GM18526 (cell line): ENCODE results near the gene NCKAP5L.
A peak's percentile ranks its signal among the peaks of the same experiment; 100 is the strongest.

ENCODE experiments used
- POLR2A ChIP-seq: IDR thresholded peaks from 3 replicates; pipeline ENCODE4 v1.6.1; 2011; ENCODE audit not compliant: insufficient read length; ENCODE audit errors: extremely low read depth

The NCKAP5L gene

GRCh38 chr12:49868449-49868848, 40.2 kb upstream of the NCKAP5L start:
- TF ChIP-seq POLR2A, result no peak

- no peak for TF ChIP-seq POLR2A
Measured at GRCh38 chr12:49867570-49868341, 39.5 kb upstream of the NCKAP5L start.

- TF ChIP-seq POLR2A, result no peak
Measured at GRCh38 chr12:49866859-49867569, 38.8 kb upstream of the NCKAP5L start.

GRCh38 chr12:49865782-49866135, 37.5 kb upstream of the NCKAP5L start:
- TF ChIP-seq POLR2A, result no peak

GRCh38 chr12:49865109-49865781, 37.0 kb upstream of the NCKAP5L start:
- no peak for TF ChIP-seq POLR2A

- TF ChIP-seq POLR2A, result no peak
Measured at GRCh38 chr12:49864798-49865090, 36.5 kb upstream of the NCKAP5L start.

GRCh38 chr12:49863946-49864797, 36.0 kb upstream of the NCKAP5L start:
- TF ChIP-seq POLR2A, result no peak

- no peak for TF ChIP-seq POLR2A
Measured at GRCh38 chr12:49854976-49855375, 26.8 kb upstream of the NCKAP5L start.

- no peak for TF ChIP-seq POLR2A
Measured at GRCh38 chr12:49853671-49854070, 25.5 kb upstream of the NCKAP5L start.

GRCh38 chr12:49847161-49847560, 18.9 kb upstream of the NCKAP5L start:
- TF ChIP-seq POLR2A, result no peak

GRCh38 chr12:49846032-49846431, 17.8 kb upstream of the NCKAP5L start:
- TF ChIP-seq POLR2A, result no peak

GRCh38 chr12:49843876-49844437, 15.7 kb upstream of the NCKAP5L start:
- no peak for TF ChIP-seq POLR2A

GRCh38 chr12:49843411-49843810, 15.2 kb upstream of the NCKAP5L start:
- no peak for TF ChIP-seq POLR2A

- peak; percentile 89 for TF ChIP-seq POLR2A
Measured at GRCh38 chr12:49842519-49843352, 14.5 kb upstream of the NCKAP5L start, which contains the start of gene BCDIN3D. Gene BCDIN3D, minus strand, starts transcription at chr12:49843106. Its CDS starts 19 bp downstream, at chr12:49843087.
